Measurements from ENCODE around the gene CSAG2.

CSAG2 gene

GRCh38 chrX:152658302-152658701, 50.8 kb downstream of the CSAG2 start:
- Histone ChIP-seq H3K36me3 (no peaks in the 10 kb centered on the region), H3K4me3 (no peak overlapping the region), H3K9ac (no peak overlapping the region), H4K20me1 (no peaks in the 10 kb centered on the region), H3K4me2 (no peak overlapping the region), H3K4me1 (no peaks in the 10 kb centered on the region), H3K27me3 (peaks cover 92% of the 10 kb centered on the region), H3K27ac (no peak overlapping the region), H3K9me3 (peaks cover 13% of the 10 kb centered on the region; the same call in 1 of the 2 replicates)
- TF ChIP-seq Cebpa-rat (IDR thresholded peaks at IDR 0.05), result no peak

Measured in BLaER1 (cell line).